Germinal center (tissue), 1 donor: Measurements from ENCODE around the gene ZSWIM5.
"Not testable (repeated sequence)": the region's sequence is repeated elsewhere in the genome, so short reads cannot be mapped to it uniquely, and the experiment has no call there.

Source experiments
- DNase-seq: peaks from one replicate; pipeline ENCODE4 v3.0.0; 2012; ENCODE audit warnings: mixed read lengths, low spot score

The ZSWIM5 gene

DNA sequence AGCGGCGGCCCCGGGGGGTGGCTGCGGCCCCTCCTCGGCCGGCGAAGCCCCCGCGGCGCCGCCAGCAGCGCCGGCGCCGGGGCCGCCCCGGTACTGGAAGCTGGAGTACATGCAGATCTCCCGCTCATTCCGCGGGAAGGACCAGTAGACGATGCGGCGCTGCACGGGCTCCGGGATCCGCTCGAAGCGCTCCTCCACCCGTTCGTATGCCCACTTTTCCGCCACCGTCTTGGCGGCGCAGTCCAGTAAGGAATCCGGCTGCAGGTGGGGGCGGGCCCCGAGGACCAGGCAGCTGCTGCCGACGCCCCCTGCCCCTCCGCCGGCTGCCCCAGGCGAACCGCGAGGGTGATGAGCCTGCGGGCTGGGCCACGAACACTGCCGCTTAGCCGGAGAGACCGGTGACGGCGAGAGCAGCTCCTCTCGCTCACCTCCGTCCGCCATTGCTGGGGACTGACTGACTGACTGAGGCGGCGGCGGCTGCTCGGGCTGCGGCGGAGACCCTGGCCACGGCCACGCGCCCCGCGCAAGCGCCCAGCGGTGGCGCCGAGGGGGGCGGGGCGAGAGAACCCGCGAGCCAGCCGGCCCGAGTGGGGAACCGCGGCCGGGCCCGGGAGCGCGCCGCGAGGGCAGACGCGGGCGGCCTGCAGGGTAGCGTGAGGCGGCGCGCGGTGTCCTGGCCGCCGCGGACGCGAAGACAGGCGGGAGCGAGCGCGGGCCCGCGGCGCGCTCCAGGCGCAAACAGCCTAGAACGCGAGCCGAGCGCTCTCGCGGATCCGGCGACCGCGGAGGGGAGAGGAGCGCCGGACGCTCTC is at the start of gene ZSWIM5:
Gene ZSWIM5 (minus strand): TSS at position 696 of the 812 bp plus-strand sequence. CDS start 255 bp downstream, at position 441.
- peak; percentile 67 for DNase-seq

DNA sequence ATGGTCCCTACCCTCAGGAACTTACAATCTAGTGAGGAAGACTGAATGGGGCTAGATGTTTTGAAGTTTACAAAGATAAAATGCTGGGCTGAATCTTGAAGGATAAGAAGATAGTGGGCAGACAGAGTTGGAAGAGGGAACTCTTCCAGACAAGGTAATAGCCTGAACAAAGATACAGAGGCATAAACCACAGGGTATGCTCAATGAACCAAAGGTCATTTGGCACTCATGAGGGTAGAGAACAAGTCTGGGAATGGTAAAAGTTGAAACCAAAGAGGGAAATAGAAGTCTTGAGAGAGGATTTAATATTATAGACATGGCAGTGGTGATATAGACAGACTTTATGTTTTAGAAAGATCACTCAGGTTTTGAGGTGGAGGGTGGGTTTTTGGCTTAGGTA is 48.1 kb upstream of the ZSWIM5 start:
- DNase-seq = no peak

GRCh38 chr1:45250544-45250943 is 44.1 kb upstream of the ZSWIM5 start:
- no peak for DNase-seq

DNA sequence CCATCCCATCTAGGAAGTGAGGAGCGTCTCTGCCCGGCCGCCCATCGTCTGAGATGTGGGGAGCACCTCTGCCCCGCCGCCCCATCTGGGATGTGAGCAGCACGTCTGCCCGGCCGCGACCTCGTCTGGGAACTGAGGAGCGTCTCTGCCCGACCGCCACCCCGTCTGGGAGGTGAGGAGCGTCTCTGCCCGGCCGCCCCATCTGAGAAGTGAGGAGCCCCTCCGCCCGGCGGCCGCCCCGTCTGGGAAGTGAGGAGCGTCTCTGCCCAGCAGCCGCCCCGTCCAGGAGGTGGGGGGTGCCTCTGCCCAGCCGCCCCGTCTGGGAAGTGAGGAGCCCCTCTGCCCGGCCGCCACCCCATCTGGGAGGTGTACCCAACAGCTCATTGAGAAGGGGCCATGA is 41.6 kb upstream of the ZSWIM5 start:
- not testable (repeated sequence) for DNase-seq

DNA sequence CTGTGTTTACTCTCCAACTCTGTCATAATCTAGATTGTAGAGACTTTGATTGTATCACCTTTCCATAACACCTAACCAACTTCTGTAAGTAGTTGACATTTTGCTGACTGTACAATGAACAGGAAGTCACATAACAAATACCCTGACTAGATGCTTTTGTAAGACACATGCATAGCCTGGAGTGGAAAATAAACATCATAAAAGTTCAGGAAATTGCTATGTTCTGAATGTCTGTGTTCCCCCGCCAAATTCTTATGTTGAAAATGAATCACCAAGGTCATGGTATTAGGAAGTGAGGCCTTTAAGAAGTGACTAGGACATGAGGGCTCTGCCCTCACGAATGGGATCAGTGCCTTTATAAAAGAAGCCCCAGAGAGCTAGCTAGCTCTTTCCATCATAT is 40.4 kb upstream of the ZSWIM5 start:
- no peak for DNase-seq

- not testable (repeated sequence) for DNase-seq
Observed at GRCh38 chr1:45246359-45246758, 40.0 kb upstream of the ZSWIM5 start.

DNA sequence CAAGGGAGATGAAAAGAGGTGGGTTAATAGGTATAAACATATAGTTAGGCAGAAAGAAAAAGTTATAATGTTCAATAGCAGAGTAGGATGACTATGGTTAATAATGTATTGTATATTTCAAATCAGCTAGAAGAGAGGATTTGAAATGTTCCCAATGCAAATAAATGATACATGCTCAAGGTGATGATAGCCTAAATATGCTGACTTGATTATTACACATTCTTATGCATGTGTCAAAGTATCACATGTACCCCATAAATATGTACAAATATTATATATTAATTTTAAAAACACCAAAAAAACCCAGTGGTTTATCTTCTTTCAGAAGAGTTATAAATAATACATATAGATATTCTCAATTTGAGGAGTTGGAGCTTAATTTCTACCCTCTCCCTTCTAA is 38.3 kb upstream of the ZSWIM5 start:
- DNase-seq = no peak

GRCh38 chr1:45243476-45244343 is 37.3 kb upstream of the ZSWIM5 start:
- DNase-seq = no peak

DNA sequence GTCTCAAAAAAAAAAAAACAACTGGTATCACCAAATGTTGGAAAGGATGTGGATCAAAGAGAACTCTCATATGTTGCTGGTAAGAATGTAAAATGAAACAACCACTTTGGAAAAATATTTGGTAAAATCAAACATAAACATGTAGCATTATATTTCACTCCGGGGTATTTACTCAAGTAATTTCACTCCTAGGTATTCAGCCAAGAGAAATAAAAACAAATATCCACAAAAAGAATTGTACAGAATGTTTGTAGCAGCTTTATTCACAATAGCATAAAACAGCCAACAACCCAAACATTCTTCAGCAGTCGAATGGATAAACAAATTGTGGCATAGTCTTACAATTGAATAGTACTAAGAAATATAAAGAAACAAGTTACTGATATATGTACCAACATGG is 32.4 kb upstream of the ZSWIM5 start:
- no peak for DNase-seq

DNA sequence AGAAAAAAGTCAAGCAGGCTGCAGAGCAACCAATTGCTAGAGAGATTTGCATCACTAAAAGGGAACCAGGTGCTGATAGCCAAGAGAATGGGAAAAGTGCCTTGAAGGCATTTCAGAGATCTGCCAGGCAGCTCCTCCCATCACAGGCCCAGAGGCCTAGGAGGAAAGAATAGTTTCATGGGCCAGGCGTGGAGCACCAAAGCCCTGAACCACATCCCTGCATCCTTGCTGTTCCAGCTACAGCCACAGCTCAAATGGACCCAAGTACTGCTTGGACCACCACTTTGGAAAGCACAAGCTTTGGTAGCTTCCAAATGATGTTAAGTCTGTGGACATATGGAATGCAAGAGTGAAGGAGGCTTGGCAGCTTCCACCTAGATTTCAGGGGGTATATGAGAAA is 29.7 kb upstream of the ZSWIM5 start:
- DNase-seq = no peak

DNA sequence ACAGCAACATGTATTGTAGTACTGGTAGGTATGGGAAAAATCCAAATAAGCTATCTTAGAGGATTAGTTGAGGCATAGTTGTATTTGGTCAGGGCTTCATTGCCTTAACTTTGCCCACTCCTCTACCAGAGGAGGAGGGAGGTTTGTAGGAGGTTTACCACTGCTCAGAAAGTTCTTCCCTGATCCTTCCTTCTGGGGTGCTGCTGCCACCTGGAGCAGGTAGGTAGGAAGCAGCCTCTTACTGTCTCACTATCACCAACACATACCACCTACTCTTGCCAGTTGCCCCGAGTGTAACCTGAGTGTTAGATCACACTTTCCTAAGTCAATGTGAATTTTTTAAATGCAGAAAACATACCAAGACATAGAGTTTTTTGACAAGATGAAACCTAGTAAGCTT is 24.1 kb upstream of the ZSWIM5 start:
- no peak for DNase-seq

DNA sequence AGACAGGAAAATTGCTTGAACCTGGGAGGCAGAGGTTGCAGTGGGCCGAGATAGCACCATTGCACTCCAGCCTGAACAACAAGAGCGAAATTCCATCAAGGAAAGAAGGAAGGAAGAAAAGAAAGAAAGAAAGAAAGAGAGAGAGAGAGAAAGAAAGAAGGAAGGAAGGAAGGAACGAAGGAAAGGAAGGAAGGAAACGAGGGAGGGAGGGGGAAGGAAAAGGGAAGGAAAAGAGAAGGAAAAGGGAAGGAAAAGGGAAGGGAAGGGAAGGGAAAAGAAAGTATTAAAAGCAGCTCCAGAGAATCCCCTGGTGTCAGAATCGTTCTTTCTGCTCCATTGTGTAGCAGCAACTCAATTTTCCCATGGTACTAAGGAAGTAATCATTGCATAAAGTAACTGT is 19.2 kb upstream of the ZSWIM5 start:
- no peak for DNase-seq

DNA sequence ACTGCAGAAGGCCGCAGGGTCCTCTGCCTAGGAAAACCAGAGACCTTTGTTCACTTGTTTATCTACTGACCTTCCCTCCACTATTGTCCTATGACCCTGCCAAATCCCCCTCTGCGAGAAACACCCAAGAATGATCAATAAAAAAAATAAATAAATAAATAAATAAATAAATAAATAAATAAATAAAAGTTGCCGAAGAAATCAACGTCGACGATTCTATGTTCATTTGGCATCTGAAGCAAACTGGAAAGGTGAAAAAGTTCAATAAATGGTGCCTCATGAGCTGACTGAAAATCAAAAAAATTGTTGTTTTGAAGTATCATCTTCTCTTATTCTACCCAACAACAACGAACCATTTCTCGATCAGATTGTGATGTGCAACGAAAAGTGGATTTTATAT is 17.3 kb upstream of the ZSWIM5 start:
- DNase-seq = not testable (repeated sequence)

GRCh38 chr1:45221716-45222115 is 15.3 kb upstream of the ZSWIM5 start:
- no peak for DNase-seq

- DNase-seq = no peak
Observed at GRCh38 chr1:45216861-45217260, 10.5 kb upstream of the ZSWIM5 start.

- DNase-seq = no peak
Observed at GRCh38 chr1:45216200-45216541, 9.8 kb upstream of the ZSWIM5 start.

GRCh38 chr1:45215485-45216199 is 9.2 kb upstream of the ZSWIM5 start:
- DNase-seq = no peak

DNA sequence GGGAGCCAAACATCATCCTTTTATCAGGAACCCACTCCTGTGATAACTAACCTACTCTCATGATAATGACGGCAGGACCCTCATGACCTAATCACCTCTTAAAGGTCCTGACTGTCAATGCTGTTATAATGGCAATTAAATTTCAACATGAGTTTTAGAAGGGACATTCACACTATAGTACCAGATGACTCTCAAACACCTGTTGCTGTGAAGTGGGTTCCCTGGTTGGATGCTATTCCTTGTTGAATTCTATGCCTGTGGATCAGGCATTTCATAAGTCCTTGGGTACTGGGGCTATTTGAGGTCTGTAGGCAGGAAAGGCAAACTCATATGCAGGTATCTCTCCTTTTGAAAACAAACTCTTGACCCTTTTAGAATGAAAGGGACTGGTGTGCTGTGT is 7.5 kb upstream of the ZSWIM5 start:
- no peak for DNase-seq

DNA sequence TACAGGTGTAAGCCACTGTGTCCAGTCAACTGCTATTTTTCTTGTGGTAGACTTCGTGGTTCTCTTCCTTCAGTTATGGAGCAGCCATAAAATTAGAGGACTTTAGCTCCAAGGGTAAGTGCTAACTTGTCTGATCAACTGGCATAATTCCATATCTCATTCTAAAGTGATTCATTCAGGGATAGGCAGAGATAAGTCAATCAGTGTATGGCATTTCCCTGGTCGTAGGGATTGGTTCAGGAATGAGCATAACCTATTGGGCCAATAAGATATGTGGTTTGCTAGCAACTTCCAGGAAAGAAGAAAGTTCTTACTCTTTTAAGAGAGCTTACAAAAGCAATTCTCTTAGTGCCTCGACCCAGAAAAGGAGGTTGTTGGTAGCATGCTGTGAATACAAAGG is 4.7 kb upstream of the ZSWIM5 start:
- no peak for DNase-seq

GRCh38 chr1:45206808-45207623 is 611 bp upstream of the ZSWIM5 start:
- no peak for DNase-seq

- no peak for DNase-seq
Observed at GRCh38 chr1:45205011-45205909, 1.1 kb downstream of the ZSWIM5 start.
